ENCODE results near the gene TBL2.

DNA sequence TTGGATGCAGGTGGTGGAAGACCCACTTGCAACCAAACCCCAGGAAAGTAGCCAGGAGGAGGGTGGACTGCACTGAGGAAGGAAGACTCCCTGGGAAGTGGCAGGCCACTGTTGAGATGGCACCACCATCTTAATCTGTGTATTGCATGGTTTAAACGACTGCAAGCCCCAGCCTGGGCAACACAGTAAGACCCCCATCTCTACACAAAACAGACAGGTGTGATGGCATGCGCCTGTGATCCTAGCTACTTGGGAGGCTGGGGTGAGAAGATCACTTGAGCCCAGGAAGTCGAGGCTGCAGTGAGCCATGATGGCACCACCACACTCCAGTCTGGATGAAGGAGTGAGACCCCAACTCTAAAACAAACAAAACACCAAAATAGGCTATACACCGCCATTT lies 11.2 kb downstream of the TBL2 start:
- TF ChIP-seq, protein P1, sequence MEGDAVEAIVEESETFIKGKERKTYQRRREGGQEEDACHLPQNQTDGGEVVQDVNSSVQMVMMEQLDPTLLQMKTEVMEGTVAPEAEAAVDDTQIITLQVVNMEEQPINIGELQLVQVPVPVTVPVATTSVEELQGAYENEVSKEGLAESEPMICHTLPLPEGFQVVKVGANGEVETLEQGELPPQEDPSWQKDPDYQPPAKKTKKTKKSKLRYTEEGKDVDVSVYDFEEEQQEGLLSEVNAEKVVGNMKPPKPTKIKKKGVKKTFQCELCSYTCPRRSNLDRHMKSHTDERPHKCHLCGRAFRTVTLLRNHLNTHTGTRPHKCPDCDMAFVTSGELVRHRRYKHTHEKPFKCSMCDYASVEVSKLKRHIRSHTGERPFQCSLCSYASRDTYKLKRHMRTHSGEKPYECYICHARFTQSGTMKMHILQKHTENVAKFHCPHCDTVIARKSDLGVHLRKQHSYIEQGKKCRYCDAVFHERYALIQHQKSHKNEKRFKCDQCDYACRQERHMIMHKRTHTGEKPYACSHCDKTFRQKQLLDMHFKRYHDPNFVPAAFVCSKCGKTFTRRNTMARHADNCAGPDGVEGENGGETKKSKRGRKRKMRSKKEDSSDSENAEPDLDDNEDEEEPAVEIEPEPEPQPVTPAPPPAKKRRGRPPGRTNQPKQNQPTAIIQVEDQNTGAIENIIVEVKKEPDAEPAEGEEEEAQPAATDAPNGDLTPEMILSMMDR (IDR thresholded peaks at IDR 0.05; ENCODE audit: poor library complexity, severe bottlenecking): no peak
- no peak for TF ChIP-seq RAD21 (conservative IDR thresholded peaks at IDR 0.05)
- TF ChIP-seq EZH2 (IDR thresholded peaks at IDR 0.05; ENCODE audit: borderline replicate concordance, insufficient read depth, low read length, poor library complexity, severe bottlenecking): no peak
- TF ChIP-seq POLR2AphosphoS5 (IDR thresholded peaks at IDR 0.05): no peak
- no peak for TF ChIP-seq SMC3 (conservative IDR thresholded peaks at IDR 0.05; ENCODE audit: poor library complexity)
- TF ChIP-seq, protein P2, sequence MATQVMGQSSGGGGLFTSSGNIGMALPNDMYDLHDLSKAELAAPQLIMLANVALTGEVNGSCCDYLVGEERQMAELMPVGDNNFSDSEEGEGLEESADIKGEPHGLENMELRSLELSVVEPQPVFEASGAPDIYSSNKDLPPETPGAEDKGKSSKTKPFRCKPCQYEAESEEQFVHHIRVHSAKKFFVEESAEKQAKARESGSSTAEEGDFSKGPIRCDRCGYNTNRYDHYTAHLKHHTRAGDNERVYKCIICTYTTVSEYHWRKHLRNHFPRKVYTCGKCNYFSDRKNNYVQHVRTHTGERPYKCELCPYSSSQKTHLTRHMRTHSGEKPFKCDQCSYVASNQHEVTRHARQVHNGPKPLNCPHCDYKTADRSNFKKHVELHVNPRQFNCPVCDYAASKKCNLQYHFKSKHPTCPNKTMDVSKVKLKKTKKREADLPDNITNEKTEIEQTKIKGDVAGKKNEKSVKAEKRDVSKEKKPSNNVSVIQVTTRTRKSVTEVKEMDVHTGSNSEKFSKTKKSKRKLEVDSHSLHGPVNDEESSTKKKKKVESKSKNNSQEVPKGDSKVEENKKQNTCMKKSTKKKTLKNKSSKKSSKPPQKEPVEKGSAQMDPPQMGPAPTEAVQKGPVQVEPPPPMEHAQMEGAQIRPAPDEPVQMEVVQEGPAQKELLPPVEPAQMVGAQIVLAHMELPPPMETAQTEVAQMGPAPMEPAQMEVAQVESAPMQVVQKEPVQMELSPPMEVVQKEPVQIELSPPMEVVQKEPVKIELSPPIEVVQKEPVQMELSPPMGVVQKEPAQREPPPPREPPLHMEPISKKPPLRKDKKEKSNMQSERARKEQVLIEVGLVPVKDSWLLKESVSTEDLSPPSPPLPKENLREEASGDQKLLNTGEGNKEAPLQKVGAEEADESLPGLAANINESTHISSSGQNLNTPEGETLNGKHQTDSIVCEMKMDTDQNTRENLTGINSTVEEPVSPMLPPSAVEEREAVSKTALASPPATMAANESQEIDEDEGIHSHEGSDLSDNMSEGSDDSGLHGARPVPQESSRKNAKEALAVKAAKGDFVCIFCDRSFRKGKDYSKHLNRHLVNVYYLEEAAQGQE (IDR thresholded peaks at IDR 0.05; ENCODE audit: borderline replicate concordance): no peak
- TF ChIP-seq EP300 (conservative IDR thresholded peaks at IDR 0.05; ENCODE audit: poor library complexity, severe bottlenecking): no peak
- TF ChIP-seq MXI1 (conservative IDR thresholded peaks at IDR 0.05; ENCODE audit: poor library complexity, severe bottlenecking): no peak

All from neural cell (in vitro differentiated cells).